ENCODE results near the gene KRTAP5-5.

DNA sequence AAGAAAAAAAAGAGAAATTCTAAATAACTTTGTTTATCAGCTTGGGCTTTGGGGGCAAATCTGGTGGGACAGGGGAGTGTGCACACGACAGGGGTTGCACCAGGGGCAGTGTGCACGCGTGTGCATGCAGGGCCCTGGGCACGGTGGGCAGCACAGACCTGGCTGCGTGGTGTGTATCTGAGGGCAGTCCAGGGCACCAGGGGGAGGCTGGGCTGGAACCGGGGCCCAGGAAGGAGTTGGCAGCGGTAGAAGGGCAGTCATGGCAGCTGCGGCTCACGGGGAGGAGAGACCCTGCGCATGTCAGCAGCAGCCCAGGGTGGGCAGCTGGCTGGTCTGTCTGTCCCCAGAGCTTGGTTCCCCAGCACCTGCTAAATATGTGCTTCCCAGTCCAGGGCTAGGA, 4.3 kb downstream of the KRTAP5-5 start:
- TF ChIP-seq, protein P1, sequence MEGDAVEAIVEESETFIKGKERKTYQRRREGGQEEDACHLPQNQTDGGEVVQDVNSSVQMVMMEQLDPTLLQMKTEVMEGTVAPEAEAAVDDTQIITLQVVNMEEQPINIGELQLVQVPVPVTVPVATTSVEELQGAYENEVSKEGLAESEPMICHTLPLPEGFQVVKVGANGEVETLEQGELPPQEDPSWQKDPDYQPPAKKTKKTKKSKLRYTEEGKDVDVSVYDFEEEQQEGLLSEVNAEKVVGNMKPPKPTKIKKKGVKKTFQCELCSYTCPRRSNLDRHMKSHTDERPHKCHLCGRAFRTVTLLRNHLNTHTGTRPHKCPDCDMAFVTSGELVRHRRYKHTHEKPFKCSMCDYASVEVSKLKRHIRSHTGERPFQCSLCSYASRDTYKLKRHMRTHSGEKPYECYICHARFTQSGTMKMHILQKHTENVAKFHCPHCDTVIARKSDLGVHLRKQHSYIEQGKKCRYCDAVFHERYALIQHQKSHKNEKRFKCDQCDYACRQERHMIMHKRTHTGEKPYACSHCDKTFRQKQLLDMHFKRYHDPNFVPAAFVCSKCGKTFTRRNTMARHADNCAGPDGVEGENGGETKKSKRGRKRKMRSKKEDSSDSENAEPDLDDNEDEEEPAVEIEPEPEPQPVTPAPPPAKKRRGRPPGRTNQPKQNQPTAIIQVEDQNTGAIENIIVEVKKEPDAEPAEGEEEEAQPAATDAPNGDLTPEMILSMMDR (IDR thresholded peaks at IDR 0.05; ENCODE audit: low read depth, low read length, missing input control), result no peak
- TF ChIP-seq RAD21 (IDR thresholded peaks at IDR 0.05), result no peak
- TF ChIP-seq, protein P2, sequence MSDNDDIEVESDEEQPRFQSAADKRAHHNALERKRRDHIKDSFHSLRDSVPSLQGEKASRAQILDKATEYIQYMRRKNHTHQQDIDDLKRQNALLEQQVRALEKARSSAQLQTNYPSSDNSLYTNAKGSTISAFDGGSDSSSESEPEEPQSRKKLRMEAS (IDR thresholded peaks at IDR 0.05), result no peak
